MCF 10A (cell line): ENCODE data around the gene ATG2B. TPM values are rescaled to one million over a fixed set of nuclear protein-coding genes. Genes with fewer than 3 reads are reported as not detected.

ENCODE experiments used
- BruUV-seq: library from RNA; stranded (reverse); fragments of 400-500 nt; replicated peaks from 2 replicates; lab custom pipeline; 2021; lab: Mats Ljungman, UMichigan
- CTCF ChIA-PET: fragments of 300-600 bp; sonication (Branson Sonifier 250); formaldehyde crosslinking; extraction: SDS; loops from one replicate; lab custom pipeline; 2021; ENCODE audit warnings: antibody characterized with exemption, inconsistent platforms; lab: Yijun Ruan, JAX
- POLR2A ChIA-PET: fragments of 300-600, 350-650 bp; sonication (Branson Sonifier 250); formaldehyde crosslinking; extraction: SDS; loops from one replicate; lab custom pipeline; 2020; ENCODE audit warnings: antibody characterized with exemption, inconsistent platforms; lab: Yijun Ruan, JAX
- DNase-seq: peaks from one replicate; pipeline ENCODE4 v3.0.0-alpha.2; 2018; ENCODE audit not compliant: unreplicated experiment
- H3K27ac Mint-ChIP-seq: one replicate; pipeline ENCODE4 v1.8.0; 2022; ENCODE audit warnings: mild to moderate bottlenecking, low read depth, mixed read lengths; ENCODE audit not compliant: unreplicated experiment
- H3K27me3 Mint-ChIP-seq: one replicate; pipeline ENCODE4 v1.8.0; 2022; ENCODE audit warnings: mixed read lengths; ENCODE audit not compliant: insufficient read depth, unreplicated experiment
- H3K36me3 Mint-ChIP-seq: one replicate; pipeline ENCODE4 v1.8.0; 2022; ENCODE audit warnings: mild to moderate bottlenecking, moderate library complexity, mixed read lengths; ENCODE audit not compliant: insufficient read depth, unreplicated experiment
- H3K4me1 Mint-ChIP-seq: one replicate; pipeline ENCODE4 v1.8.0; 2022; ENCODE audit warnings: mixed read lengths; ENCODE audit not compliant: insufficient read depth, unreplicated experiment
- H3K4me3 Mint-ChIP-seq: one replicate; pipeline ENCODE4 v1.8.0; 2022; ENCODE audit warnings: mild to moderate bottlenecking, moderate library complexity, mixed read lengths; ENCODE audit not compliant: unreplicated experiment
- H3K9me3 Mint-ChIP-seq: one replicate; pipeline ENCODE4 v1.8.0; 2022; ENCODE audit warnings: mixed read lengths; ENCODE audit not compliant: unreplicated experiment
- intact Hi-C: fragments of 100-400 bp; cut with micrococcal nuclease; formaldehyde crosslinking; loops from 2 replicates; pipeline ENCODE4 v1.14.1; 2022
- total RNA-seq: library from RNA; stranded (reverse); gene quantifications from 2 replicates; pipeline ENCODE4 v1.2.3, GENCODE V29; 2022
- TF ChIP-seq, protein P1 (sequence below): fragments of 200-600 bp; IDR thresholded peaks from one replicate; pipeline ENCODE4 v1.8.0; 2022; ENCODE audit warnings: antibody characterized with exemption, mild to moderate bottlenecking; ENCODE audit not compliant: unreplicated experiment

Gene ATG2B
- total RNA-seq, 1 experiment from 2014 or later, result 20.5 TPM

DNA sequence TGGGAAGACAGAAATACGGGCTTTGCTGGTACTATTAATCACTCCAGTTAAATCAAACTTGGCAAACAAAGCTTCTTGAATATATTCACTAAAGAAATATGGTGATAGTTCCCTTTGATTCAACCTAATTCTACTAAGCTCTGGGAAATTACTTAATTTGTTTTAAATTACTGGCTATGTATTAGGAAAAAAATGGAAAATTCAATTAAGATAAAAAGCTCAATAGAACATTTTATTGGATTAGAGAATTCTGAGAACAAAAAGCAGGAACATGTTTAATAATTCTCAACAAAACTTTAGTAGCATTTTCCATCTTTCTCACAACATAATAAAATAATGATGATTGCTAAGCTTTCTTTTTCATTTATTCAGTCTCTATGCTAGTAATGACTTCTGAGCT lies 76.9 kb downstream of the ATG2B start:
- Mint-ChIP-seq H3K4me3 (no peak overlapping the region), H3K4me1 (peaks cover 6% of the 10 kb centered on the region), H3K27ac (peak overlapping the region; percentile 12), H3K9me3 (no peaks in the 10 kb centered on the region), H3K27me3 (no peaks in the 10 kb centered on the region), H3K36me3 (peaks cover 56% of the 10 kb centered on the region)
- ChIA-PET POLR2A (interaction anchor here (0.5 kb wide), 1 partner anchor 257 kb away, joined by 3 read pairs; no protein-coding TSS in a partner anchor), CTCF (interaction anchor here (0.7 to 2.4 kb wide), 4 partner anchors 10 to 230 kb away, joined by 4 to 16 read pairs (median 5); no protein-coding TSS in a partner anchor)
- no TSS peak for BruUV-seq
- no peak for DNase-seq
- TF ChIP-seq, protein P1, sequence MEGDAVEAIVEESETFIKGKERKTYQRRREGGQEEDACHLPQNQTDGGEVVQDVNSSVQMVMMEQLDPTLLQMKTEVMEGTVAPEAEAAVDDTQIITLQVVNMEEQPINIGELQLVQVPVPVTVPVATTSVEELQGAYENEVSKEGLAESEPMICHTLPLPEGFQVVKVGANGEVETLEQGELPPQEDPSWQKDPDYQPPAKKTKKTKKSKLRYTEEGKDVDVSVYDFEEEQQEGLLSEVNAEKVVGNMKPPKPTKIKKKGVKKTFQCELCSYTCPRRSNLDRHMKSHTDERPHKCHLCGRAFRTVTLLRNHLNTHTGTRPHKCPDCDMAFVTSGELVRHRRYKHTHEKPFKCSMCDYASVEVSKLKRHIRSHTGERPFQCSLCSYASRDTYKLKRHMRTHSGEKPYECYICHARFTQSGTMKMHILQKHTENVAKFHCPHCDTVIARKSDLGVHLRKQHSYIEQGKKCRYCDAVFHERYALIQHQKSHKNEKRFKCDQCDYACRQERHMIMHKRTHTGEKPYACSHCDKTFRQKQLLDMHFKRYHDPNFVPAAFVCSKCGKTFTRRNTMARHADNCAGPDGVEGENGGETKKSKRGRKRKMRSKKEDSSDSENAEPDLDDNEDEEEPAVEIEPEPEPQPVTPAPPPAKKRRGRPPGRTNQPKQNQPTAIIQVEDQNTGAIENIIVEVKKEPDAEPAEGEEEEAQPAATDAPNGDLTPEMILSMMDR, result no peak
- intact Hi-C loops, result no loop called here

DNA sequence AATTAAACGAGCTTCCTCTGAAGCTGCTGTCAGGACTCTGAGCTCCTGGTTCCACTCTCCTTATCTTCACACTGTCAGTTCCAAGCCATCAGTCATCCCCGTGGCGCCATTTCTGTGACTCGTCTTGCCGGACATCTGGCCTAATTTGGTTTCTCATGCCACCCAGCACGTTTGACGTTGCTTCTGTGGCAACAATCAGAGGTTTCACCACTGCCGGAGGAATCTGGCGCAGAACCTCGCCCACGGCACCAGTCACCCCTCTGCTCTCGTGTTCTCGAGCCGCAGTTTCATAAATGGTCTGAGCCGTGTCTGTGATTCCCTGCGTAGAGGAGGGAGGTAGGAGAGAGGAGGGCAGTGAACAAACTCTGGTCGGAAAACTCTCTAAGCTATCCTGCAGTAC lies 77.5 kb downstream of the ATG2B start:
- CTCF ChIA-PET, result interaction anchor here (1.2 to 2.4 kb wide), 3 partner anchors 10 to 12 kb away, joined by 3 to 16 read pairs (median 4); no protein-coding TSS in a partner anchor
- H3K27me3 Mint-ChIP-seq, result no peaks in the 10 kb centered on the region
- POLR2A ChIA-PET, result no interaction called here
- TF ChIP-seq, protein P1, result no peak
- peaks cover 54% of the 10 kb centered on the region for H3K36me3 Mint-ChIP-seq
- H3K27ac Mint-ChIP-seq, result no peak overlapping the region
- H3K4me1 Mint-ChIP-seq, result peaks cover 6% of the 10 kb centered on the region
- H3K4me3 Mint-ChIP-seq, result no peak overlapping the region
- no TSS peak for BruUV-seq
- H3K9me3 Mint-ChIP-seq, result no peaks in the 10 kb centered on the region
- DNase-seq, result no peak
- intact Hi-C loops, result no loop called here

DNA sequence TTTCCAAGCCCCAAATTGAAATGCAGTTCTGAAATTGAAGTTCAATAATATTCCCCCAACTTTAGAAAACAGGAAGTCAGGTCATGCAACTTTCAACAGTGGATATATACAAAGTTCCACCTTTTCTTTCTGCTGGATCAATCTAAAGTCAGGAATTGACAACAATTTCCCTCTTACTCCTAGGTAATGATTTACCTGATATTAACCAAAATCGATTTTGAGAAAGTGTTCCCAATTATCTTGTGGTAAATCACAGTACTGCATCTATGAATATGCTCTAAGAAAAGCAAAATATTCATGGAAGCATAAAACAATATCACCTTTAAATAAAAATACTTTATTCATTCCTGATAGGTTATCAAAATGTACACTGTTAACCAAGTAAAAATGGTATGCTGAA lies 78.7 kb downstream of the ATG2B start:
- ChIA-PET POLR2A (no interaction called here), CTCF (interaction anchor here (0.6 to 2.4 kb wide), 2 partner anchors 9 to 228 kb away, joined by 3 to 16 read pairs; no protein-coding TSS in a partner anchor)
- no peak overlapping the region for H3K27ac Mint-ChIP-seq
- H3K36me3 Mint-ChIP-seq, result peaks cover 52% of the 10 kb centered on the region
- H3K4me3 Mint-ChIP-seq, result no peak overlapping the region
- no peaks in the 10 kb centered on the region for H3K9me3 Mint-ChIP-seq
- no peaks in the 10 kb centered on the region for H3K27me3 Mint-ChIP-seq
- BruUV-seq, result no TSS peak
- TF ChIP-seq, protein P1, result no peak
- peaks cover 6% of the 10 kb centered on the region for H3K4me1 Mint-ChIP-seq
- DNase-seq, result no peak
- intact Hi-C loops, result no loop called here

DNA sequence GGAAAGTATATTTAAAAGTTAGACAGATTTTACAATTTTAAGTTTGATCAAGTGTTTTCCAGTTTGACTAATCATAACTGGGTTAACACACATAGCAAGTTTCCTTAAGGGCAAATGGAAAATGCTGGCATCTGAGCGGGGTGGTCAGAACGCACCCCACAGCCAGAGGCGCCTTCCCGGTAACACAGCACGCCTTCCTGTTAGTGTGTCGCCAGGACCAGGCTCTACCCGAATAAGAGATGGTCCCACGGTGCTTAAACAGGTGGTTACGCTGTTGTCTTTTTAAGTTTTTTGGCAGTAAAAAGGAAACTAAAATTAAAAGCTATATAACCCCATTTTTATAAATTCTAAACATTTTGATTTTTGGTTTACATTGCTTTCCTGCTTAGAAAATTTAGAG lies 79.1 kb downstream of the ATG2B start:
- H3K9me3 Mint-ChIP-seq, result no peaks in the 10 kb centered on the region
- H3K36me3 Mint-ChIP-seq, result peaks cover 48% of the 10 kb centered on the region
- BruUV-seq, result no TSS peak
- ChIA-PET POLR2A (no interaction called here), CTCF (interaction anchor here (0.6 to 1.2 kb wide), 2 partner anchors 184 to 757 kb away, joined by 3 to 6 read pairs; no protein-coding TSS in a partner anchor)
- no peaks in the 10 kb centered on the region for H3K27me3 Mint-ChIP-seq
- TF ChIP-seq, protein P1, result no peak
- intact Hi-C loops, result no loop called here
- DNase-seq, result no peak
- H3K27ac Mint-ChIP-seq, result no peak overlapping the region
- peaks cover 6% of the 10 kb centered on the region for H3K4me1 Mint-ChIP-seq
- no peak overlapping the region for H3K4me3 Mint-ChIP-seq
